ENCODE measurements around the gene UBE2O.

UBE2O gene

GRCh38 chr17:76410328-76410965 is 42.5 kb downstream of the UBE2O start:
- DNase-seq = no peak

- DNase-seq = no peak
Observed at GRCh38 chr17:76408037-76408849, 44.7 kb downstream of the UBE2O start.

- DNase-seq = no peak
Observed at GRCh38 chr17:76407509-76407908, 45.4 kb downstream of the UBE2O start.

- no peak for DNase-seq
Observed at GRCh38 chr17:76405967-76406647, 46.8 kb downstream of the UBE2O start.

DNA sequence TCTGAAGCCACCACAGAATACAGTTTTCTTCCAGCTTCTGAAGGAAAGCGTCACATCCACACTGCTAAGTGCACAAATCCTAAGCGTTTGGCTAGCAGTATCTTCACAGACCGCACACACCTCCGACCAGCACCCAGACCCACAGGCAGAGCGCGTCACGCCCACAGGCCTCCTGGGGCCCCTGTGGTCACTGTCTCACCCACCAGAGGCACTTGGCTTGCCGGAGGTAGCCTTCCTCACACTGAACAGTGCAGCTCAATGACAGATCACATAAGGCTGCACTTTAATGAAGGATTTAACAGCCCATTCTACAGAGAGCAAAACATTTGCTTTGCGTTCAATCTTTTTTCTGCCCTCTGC is 47.4 kb downstream of the UBE2O start:
- DNase-seq = no peak

- DNase-seq = no peak
Observed at GRCh38 chr17:76404976-76405563, 47.9 kb downstream of the UBE2O start.

DNA sequence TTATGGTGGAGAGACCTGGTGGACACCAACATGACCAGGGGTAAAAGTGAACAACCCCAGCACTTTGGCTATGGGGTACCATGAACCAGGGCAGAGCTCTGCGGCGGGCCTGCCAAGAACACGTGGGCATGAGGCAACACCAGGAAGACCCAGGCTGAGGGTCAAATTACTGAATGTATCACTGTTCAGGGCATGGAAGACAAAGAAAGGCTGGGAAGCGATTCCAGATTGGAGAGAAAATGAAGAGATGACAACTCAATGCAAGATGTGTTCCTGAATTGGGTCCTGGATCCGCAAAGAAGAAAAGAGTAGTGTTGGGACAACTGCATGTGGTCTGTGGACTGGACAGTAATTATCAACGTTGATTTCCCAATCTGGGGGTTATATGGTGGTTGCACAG is 48.7 kb downstream of the UBE2O start:
- DNase-seq = no peak

DNA sequence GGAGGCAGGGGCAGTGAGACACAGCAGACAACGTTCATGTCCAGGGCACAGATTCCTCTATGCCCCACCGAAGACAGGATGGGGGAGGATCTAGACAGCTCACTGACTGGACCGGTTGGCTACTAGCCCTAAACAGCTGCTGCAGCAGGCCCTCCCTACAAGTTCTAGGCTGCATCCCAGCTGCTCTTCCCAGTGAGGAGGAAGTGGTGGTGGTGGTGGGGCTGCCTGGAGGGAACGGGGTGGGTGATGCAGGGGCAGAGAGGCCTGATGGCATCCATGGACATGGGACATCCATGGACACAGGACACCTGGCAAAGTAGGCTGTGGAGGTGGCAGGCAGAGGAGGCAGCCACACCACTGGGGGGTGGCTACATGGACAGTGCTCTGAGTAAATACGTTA is 50.2 kb downstream of the UBE2O start:
- DNase-seq = no peak

- no peak for DNase-seq
Observed at GRCh38 chr17:76399175-76400172, 53.5 kb downstream of the UBE2O start.

- DNase-seq = no peak
Observed at GRCh38 chr17:76398523-76399174, 54.3 kb downstream of the UBE2O start.

GRCh38 chr17:76397687-76398522 is 55.0 kb downstream of the UBE2O start:
- peak; percentile 39 for DNase-seq

DNA sequence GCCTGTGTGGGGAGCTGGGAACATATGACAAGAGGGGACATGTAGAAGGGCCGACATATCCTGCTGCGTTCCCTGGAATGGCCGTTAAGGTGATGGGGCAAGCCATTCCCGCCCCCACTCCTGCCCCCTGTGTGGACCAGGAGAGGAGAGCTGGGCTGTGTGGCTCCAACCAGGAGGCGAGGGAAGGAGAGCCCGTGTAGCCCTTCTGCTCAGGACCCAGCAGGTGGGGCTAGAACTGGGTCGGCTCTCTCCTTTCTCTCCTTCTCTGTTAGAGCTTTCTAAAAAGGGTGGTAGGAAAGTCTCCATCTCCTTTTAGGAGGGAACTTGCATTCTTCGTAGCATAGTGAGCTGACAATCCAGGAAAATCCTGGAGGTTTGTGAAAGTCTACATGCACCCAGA is 55.8 kb downstream of the UBE2O start:
- no peak for DNase-seq

- no peak for DNase-seq
Observed at GRCh38 chr17:76395980-76396379, 57.0 kb downstream of the UBE2O start.

DNA sequence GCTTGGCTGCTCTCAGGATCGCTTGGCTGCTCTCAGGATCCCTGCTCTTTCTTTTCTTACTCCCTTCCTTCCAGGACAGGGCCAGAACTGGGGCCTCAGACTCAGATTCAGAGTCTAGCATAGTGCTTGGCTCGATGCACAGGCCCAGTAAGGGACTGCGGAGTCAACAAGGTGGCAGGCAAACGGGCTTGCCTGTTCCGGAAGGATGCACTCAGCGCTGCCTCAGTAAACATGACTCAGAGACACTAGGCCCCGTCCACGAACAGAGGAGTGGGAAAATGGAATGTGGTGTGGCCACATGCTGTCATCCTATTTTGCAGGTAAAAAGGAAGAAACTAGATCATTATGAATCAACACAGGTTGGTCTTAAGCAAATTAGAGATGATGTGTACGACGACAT is 58.8 kb downstream of the UBE2O start:
- DNase-seq = no peak

- DNase-seq = no peak
Observed at GRCh38 chr17:76391200-76391715, 61.7 kb downstream of the UBE2O start.

GRCh38 chr17:76390003-76390421 is 62.9 kb downstream of the UBE2O start:
- DNase-seq = no peak

- no peak for DNase-seq
Observed at GRCh38 chr17:76388966-76389888, 63.7 kb downstream of the UBE2O start.

GRCh38 chr17:76386966-76387765 is 65.8 kb downstream of the UBE2O start:
- DNase-seq = no peak

All from NCI-H1048 (cell line).